ENCODE measurements around the gene CDC20.
"Not testable (repeated sequence)": the region's sequence is repeated elsewhere in the genome, so short reads cannot be mapped to it uniquely, and the experiment has no call there.

The CDC20 gene

GRCh38 chr1:43358121-43358745, 548 bp upstream of the CDC20 start:
- DNase-seq = no peak

- DNase-seq = no peak
Measured at GRCh38 chr1:43359696-43360095, 915 bp downstream of the CDC20 start.

- no peak for DNase-seq
Measured at GRCh38 chr1:43360616-43361015, 1.8 kb downstream of the CDC20 start.

- no peak for DNase-seq
Measured at GRCh38 chr1:43363283-43363934, 4.6 kb downstream of the CDC20 start.

GRCh38 chr1:43363935-43364525, 5.2 kb downstream of the CDC20 start:
- DNase-seq = no peak

DNA sequence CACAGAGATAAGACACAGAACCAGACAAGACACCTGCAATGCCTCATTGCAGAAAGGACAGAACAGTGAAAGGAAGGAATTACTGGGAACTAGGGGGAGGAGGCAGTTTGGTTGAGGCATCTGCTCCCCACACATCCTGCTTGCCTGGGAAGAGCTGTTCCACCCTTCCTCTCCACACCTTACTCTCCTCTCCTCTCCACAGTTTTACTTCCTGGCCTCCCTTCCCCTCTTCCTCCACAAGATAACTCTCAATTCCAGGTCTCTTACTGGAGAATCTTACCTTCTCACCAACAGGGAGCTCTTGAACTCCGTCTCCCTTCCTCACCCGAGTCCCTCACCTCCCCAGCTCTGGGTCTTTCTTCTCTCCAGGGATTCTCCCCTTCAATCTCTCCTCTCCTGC, 6.9 kb downstream of the CDC20 start:
- DNase-seq = no peak

DNA sequence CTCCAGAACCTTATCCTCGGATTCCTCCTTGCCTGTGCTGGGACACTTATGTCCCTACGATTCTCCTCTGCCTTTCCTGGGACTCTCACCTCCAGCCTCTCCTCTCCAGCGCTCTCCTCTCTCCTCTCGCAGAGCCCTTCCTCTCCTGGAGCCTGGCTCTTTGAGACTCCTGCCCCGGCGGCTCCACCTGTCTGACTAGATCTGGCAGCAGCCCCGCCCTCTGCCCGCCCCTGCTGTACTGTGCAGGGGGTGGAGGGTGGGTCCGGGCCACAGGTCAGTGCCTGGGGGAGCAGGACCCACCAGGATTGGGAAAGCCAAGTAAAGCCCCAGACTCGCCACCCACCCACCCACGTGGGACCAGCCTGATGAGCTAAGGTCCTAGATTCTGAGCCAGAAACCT, 7.4 kb downstream of the CDC20 start:
- no peak for DNase-seq

- DNase-seq = no peak
Measured at GRCh38 chr1:43366601-43367025, 7.8 kb downstream of the CDC20 start.

DNA sequence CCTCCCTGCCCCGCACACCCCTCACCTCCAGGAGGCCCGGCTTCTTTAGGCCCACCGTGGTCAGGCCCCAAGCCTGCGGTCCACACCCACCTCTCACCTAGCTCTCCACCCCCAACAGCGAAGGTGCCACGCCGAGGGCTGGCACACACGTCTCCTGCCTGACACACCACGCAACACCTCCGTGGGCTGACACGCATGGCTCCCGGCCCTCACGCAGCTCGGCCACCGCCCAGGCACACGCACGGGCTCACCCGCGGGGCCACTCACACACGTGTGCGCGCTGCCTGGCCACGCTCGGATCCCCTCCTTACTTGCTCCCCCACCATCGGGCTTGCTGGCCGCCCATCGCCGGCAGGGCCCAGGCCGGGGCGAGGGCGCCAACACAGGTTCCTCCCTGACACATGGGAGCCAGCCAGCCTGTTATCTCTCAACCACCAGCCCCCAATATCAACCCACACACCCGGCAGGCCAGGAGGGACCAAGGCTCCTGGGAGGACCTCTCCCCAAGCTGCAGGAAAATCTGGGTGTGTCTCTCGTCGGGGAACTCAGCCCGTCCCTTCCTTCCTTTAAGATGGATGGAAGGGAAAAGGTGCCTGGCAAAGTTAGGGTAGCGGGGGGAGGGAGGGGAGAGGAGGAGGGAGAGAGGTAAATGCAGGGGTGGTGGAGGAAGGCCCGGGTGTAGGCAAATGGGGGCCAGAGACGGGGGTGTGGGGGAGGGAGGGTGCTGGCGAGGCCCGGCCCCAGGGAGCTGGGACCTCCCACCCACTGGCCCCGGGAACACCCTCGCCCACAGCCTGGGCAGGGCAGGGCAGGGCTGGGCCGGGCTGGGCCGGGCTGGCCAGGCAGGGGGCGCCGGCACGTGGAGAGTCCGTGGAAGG, 8.5 kb downstream of the CDC20 start:
- peak; percentile 24 for DNase-seq

- peak; percentile 80 for DNase-seq
Measured at GRCh38 chr1:43367904-43368645, 9.3 kb downstream of the CDC20 start, which contains the start of gene ELOVL1. TSS of gene ELOVL1 (minus strand) at chr1:43368011. CDS start at chr1:43365609, 2,402 bp downstream.

DNA sequence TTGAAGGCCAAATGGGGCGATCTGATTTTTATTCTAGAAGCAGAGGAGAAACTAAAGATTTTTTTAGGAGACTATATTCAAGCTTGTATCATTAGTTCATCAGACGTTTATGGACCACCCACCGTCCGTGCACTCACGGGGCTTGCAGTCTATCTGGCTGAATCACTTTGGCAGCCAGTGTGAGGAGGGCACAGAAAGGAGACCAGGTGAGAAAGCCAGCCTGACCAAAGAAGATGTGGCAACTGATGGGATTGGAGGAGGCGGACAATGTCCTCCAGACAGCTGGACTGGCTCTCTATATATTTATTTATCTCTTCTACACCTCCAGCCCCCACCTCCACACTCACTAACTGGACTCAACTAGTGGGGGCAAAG, 9.9 kb downstream of the CDC20 start:
- DNase-seq = no peak

- DNase-seq = not testable (repeated sequence)
Measured at GRCh38 chr1:43369779-43370178, 11.0 kb downstream of the CDC20 start.

- no peak for DNase-seq
Measured at GRCh38 chr1:43370564-43370963, 11.8 kb downstream of the CDC20 start.

DNA sequence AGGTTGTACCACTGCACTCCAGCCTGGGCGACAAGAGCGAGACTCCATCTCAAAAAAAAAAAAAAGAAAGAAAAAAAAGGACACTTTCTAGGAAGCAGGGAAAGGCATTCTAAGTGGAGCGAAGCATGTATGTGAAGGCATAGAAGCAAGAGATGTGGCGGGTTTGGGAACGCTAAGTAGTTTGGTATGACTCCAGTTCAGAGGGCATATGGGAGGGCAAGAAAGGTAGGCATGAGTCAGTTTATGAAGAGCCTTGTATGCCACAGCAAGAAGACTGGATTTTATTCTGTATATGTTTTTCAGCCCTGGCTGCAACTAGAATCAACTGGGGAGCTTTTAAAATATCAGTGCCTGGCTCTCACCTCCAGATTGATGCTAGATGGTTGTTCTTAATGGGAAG, 13.4 kb downstream of the CDC20 start:
- no peak for DNase-seq

DNA sequence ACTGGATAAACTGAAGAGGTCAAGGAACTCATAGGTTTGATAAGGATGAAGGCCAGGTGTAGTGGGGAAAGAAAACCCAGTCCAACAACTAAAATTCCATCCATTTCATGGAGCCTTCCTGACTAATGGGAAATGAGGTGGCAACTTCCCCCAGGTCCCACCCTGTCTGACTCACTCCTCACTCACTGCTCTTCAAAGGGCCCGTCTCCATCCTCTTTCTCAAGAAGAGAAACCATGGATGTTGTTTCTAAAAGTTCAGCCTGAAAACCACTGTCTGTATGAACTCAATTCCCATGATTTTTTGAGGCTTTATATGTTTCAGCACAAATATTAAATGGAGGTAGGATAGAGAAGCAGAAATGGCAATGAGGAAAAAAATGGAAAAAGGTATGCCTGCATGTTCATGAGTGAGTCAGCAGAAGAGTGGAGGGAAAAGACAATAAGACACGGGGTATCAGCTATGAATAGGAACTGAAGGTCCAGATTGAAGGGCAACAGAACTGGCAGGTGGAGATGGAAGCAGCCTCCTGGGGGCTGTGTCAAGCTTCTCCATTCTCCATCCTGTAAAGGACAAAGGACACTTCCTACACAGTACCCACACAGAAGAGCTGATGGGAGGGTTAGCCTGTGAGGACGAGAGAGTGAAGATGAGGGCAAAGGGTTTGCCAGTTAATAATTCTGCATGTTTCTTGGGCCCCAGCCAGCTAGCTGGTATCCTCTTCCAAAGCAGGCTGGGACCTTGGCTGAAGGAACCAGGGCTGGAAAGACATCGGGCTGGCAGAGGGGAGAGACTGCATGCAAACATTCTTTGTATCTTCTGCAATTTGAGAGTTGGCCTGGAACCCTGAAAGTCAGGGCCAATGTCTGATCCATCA, 14.5 kb downstream of the CDC20 start:
- DNase-seq = no peak

DNA sequence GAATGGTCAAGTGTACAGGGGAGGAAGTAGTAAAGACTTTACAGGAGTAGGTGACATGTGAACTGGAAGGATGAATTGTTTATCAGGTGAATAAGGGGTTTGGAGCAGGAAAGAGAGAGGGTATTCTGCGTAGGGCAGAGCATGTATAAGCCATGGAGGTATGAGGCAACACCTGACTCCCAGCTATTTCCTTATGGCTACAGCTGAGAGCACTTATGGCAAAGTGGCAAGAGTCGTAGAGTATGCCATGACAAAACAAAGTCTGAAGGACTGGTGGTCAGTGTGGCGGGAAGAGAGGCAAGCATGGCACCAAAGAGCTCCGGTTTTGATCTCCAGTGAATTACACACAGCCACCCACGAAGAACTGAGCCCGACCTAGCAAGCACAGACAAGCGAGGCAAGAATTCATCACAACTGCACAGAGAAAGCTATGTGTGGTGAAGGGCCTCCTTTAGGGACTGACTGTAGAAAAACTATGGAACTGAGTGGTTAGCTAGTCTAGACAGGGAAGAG, 18.0 kb downstream of the CDC20 start:
- DNase-seq = no peak

- DNase-seq = no peak
Measured at GRCh38 chr1:43377831-43378230, 19.1 kb downstream of the CDC20 start.

DNA sequence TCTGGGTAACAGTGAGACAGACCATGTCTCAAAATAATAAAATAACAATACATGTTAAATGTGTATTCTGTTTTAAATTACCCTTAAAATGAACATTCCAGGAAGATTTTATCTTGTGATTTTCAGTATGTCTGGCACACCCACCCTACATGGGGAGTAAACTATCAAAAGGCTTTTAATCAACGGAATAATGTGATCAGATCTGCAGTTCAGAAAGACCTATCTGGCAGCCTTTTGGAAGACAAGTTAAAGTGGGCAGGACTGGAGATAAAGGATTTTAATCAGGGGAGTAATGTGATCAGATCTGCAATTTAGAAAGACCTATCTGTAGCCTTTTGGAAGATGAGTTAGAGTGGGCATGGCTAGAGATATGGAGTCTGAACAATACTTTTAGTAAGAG, 20.7 kb downstream of the CDC20 start:
- no peak for DNase-seq

DNA sequence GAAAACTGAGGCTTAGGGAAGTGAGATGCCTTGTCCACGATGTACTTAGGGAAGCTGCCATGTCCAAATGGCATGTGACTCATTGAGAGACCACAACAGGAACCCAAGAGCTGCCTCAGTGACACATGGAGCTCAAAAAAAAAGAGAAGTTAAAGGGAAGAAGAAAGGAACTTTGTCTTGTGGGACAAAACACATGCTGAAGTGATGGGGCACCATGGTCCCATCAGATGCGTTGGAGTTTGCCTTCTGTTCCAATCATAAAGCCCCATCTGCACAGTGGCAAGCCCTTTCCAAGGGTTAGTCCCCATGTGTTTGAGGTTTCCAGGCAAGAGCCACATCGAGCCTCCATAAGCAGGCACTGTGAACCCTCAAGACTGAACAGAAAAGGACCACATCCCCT, 22.8 kb downstream of the CDC20 start:
- no peak for DNase-seq

DNA sequence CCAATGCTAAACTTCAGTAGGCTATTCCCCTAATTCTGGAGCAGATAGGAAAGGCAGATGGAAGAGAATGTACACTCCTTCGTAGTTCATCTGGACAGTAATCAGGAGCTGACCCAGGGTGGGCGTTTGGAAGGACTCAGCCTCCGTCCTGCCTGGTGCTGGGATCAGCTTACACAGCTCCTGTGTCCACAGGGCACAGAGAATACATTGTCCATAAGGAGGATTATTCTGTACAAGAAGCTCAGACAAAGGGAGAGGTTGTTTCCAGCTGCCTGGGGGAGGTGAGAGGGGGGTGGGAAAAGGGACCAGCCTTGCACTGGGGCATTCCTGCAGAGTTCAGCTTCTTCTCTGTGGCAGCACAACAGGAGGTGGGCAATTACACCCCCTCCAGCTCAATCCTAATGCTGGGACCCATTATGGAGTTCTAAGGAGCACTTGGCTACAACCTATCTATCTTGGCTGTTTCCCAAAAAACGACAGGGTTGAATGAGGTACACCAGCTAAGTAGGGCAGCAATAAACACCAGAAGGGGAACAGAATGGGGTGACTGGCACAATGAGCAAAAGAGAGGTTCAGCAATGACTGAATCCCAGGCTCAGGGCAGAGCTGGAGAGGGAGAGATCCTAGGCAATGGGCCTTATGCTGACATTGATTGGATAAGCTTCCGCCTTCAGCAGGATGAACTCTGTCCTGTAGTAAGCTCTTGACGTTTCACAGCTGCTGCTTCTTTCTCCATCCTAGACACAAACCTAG, 23.4 kb downstream of the CDC20 start:
- DNase-seq = no peak

DNA sequence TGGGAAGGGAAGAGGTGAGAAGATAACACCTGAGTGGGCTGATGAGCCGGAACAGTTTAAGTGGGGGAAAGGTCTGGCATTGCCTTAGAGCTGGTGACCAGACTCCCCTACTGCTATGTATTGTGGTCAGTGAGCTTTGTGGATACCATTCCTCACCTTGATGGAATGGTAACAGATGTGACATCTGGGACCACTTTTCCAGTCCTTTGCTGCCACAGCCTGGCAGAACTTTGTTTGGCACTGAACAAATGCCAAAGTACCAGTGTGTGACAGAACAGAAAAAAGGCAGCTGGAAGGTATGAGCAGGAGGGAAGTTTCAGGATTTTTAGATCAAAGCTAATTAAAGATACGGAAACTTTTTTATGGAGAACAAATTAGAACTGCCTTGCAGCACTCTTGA, 24.7 kb downstream of the CDC20 start:
- DNase-seq = no peak
